MM.1S (cell line): ENCODE measurements around the gene CTSZ.
"Not testable (repeated sequence)": the region's sequence is repeated elsewhere in the genome, so short reads cannot be mapped to it uniquely, and the experiment has no call there.

Experiments
- DNase-seq: peaks from one replicate; pipeline ENCODE4 v3.0.0-alpha.2; 2015
- H2AFZ ChIP-seq: fragments of 300-600 bp; sonication (generic); 2 replicates; pipeline ENCODE4 v1.6.0; 2016; ENCODE audit warnings: antibody characterized with exemption, low read length
- H3F3A ChIP-seq: fragments of 300-600 bp; sonication (generic); 2 replicates; pipeline ENCODE4 v1.6.1; 2016; ENCODE audit warnings: mild to moderate bottlenecking, antibody characterized with exemption, low read length, moderate library complexity, mixed read lengths; ENCODE audit not compliant: insufficient read depth
- H3K27ac ChIP-seq: fragments of 300-600 bp; sonication (generic); 2 replicates; pipeline ENCODE4 v1.5.1; 2016; ENCODE audit warnings: mild to moderate bottlenecking, low read length
- H3K27me3 ChIP-seq: fragments of 300-600 bp; sonication (generic); replicated peaks from 2 replicates; pipeline ENCODE4 v1.6.0; 2016; ENCODE audit warnings: low read length; ENCODE audit not compliant: insufficient read depth
- H3K36me3 ChIP-seq: fragments of 300-600 bp; sonication (generic); replicated peaks from 2 replicates; pipeline ENCODE4 v1.6.1; 2016; ENCODE audit warnings: mild to moderate bottlenecking, low read length, mixed read lengths; ENCODE audit not compliant: insufficient read depth
- H3K4me1 ChIP-seq: fragments of 300-600 bp; sonication (generic); 2 replicates; pipeline ENCODE4 v1.6.1; 2016; ENCODE audit warnings: low read length, mixed read lengths
- H3K4me2 ChIP-seq: fragments of 300-600 bp; sonication (generic); 2 replicates; pipeline ENCODE4 v1.6.0; 2016; ENCODE audit warnings: low read depth, low read length
- H3K4me3 ChIP-seq: fragments of 300-600 bp; sonication (generic); 2 replicates; pipeline ENCODE4 v1.5.1; 2016; ENCODE audit warnings: low read length, mixed read lengths
- H3K79me2 ChIP-seq: fragments of 300-600 bp; sonication (generic); 2 replicates; pipeline ENCODE4 v1.6.1; 2016; ENCODE audit warnings: mixed run types, low read length, mixed read lengths
- H3K9ac ChIP-seq: fragments of 300-600 bp; sonication (generic); 2 replicates; pipeline ENCODE4 v1.6.1; 2016; ENCODE audit warnings: low read length, mixed read lengths
- H3K9me2 ChIP-seq: fragments of 300-600 bp; sonication (generic); replicated peaks from 2 replicates; pipeline ENCODE4 v1.6.1; 2016; ENCODE audit warnings: mild to moderate bottlenecking, low read length, mixed read lengths; ENCODE audit not compliant: insufficient read depth
- H3K9me3 ChIP-seq: fragments of 300-600 bp; sonication (generic); replicated peaks from 2 replicates; pipeline ENCODE4 v1.6.1; 2016; ENCODE audit warnings: mild to moderate bottlenecking, low read length, mixed read lengths; ENCODE audit not compliant: insufficient read depth
- H4K20me1 ChIP-seq: fragments of 300-600 bp; sonication (generic); 2 replicates; pipeline ENCODE4 v1.6.1; 2016; ENCODE audit warnings: mild to moderate bottlenecking, low read length, moderate library complexity, mixed read lengths; ENCODE audit not compliant: insufficient read depth
- EZH2 ChIP-seq: fragments of 300-600 bp; sonication (generic); optimal IDR thresholded peaks from 2 replicates; pipeline ENCODE3; 2017; ENCODE audit warnings: low read depth, mild to moderate bottlenecking, antibody characterized with exemption, low read length, mixed read lengths
- EZH2phosphoT487 ChIP-seq: fragments of 300-600 bp; sonication (generic); IDR thresholded peaks from 2 replicates; pipeline ENCODE4 v1.6.1; 2018; ENCODE audit warnings: antibody characterized with exemption, low read length
- TF ChIP-seq, protein P1 (sequence below): fragments of 300-600 bp; sonication (generic); IDR thresholded peaks from 2 replicates; pipeline ENCODE4 v1.5.1; 2016; ENCODE audit warnings: antibody characterized with exemption, low read length, mixed read lengths

The CTSZ gene

GRCh38 chr20:58956078-58956477 lies 51.0 kb downstream of the CTSZ start:
- H3K9me3 ChIP-seq, result no peaks in the 10 kb centered on the region
- DNase-seq, result no peak
- no peaks in the 10 kb centered on the region for H4K20me1 ChIP-seq
- TF ChIP-seq EZH2 (no peak), EZH2phosphoT487 (no peak)
- TF ChIP-seq, protein P1, sequence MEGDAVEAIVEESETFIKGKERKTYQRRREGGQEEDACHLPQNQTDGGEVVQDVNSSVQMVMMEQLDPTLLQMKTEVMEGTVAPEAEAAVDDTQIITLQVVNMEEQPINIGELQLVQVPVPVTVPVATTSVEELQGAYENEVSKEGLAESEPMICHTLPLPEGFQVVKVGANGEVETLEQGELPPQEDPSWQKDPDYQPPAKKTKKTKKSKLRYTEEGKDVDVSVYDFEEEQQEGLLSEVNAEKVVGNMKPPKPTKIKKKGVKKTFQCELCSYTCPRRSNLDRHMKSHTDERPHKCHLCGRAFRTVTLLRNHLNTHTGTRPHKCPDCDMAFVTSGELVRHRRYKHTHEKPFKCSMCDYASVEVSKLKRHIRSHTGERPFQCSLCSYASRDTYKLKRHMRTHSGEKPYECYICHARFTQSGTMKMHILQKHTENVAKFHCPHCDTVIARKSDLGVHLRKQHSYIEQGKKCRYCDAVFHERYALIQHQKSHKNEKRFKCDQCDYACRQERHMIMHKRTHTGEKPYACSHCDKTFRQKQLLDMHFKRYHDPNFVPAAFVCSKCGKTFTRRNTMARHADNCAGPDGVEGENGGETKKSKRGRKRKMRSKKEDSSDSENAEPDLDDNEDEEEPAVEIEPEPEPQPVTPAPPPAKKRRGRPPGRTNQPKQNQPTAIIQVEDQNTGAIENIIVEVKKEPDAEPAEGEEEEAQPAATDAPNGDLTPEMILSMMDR, result no peak
- H3K27me3 ChIP-seq, result no peaks in the 10 kb centered on the region
- no peaks in the 10 kb centered on the region for H3K4me1 ChIP-seq
- no peaks in the 10 kb centered on the region for H3K79me2 ChIP-seq
- H3K9me2 ChIP-seq, result no peaks in the 10 kb centered on the region
- H3K4me3 ChIP-seq, result no peak overlapping the region
- no peaks in the 10 kb centered on the region; the same call in 1 of the 2 replicates for H3F3A ChIP-seq
- no peak overlapping the region for H3K27ac ChIP-seq
- H3K9ac ChIP-seq, result no peak overlapping the region
- H2AFZ ChIP-seq, result no peak overlapping the region
- H3K4me2 ChIP-seq, result no peak overlapping the region
- no peaks in the 10 kb centered on the region for H3K36me3 ChIP-seq

- H3K9me2 ChIP-seq, result no peaks in the 10 kb centered on the region
- H2AFZ ChIP-seq, result no peak overlapping the region
- no peak overlapping the region for H3K9ac ChIP-seq
- H3K4me2 ChIP-seq, result no peak overlapping the region
- no peaks in the 10 kb centered on the region for H3K36me3 ChIP-seq
- no peaks in the 10 kb centered on the region for H4K20me1 ChIP-seq
- H3K4me3 ChIP-seq, result no peak overlapping the region
- H3F3A ChIP-seq, result no peaks in the 10 kb centered on the region
- no peaks in the 10 kb centered on the region for H3K27me3 ChIP-seq
- no peak for DNase-seq
- no peaks in the 10 kb centered on the region for H3K9me3 ChIP-seq
- no peak overlapping the region for H3K27ac ChIP-seq
- H3K4me1 ChIP-seq, result no peaks in the 10 kb centered on the region
- no peaks in the 10 kb centered on the region for H3K79me2 ChIP-seq
- no peak for TF ChIP-seq EZH2
- TF ChIP-seq, protein P1, result no peak
Measured at GRCh38 chr20:58953050-58953449, 54.0 kb downstream of the CTSZ start.

DNA sequence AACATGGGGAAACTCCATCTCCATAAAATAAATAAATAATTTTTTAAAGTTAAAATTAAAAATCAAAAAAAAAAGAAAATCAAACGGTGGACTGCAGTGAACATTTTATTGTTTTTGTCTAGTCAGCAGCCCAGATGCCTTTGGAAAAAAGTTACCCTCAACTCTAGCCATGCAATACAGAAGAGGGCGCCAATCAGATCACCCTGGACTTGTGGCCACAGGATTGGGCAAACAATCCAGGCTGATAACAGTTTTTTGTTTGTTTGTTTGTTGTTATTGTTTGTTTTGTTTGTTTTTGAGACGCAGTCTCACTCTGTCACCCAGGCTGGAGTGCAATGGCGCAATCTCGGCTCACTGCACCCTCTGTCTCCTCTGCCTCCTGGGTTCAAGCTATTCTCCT lies 56.5 kb downstream of the CTSZ start:
- Histone ChIP-seq H3K9me2 (no peaks in the 10 kb centered on the region), H3K79me2 (no peaks in the 10 kb centered on the region), H4K20me1 (no peaks in the 10 kb centered on the region), H3K4me2 (no peak overlapping the region), H3K9ac (no peak overlapping the region), H3K27ac (no peak overlapping the region), H2AFZ (no peak overlapping the region), H3K9me3 (no peaks in the 10 kb centered on the region), H3K27me3 (no peaks in the 10 kb centered on the region), H3K4me3 (no peak overlapping the region), H3F3A (no peaks in the 10 kb centered on the region), H3K4me1 (0 out of 2 replicates have a peak, but pooled peaks cover 4% of the 10 kb centered on the region), H3K36me3 (no peaks in the 10 kb centered on the region)
- DNase-seq, result no peak
- TF ChIP-seq EZH2phosphoT487 (no peak), EZH2 (no peak)
- TF ChIP-seq, protein P1, result no peak

- not testable (repeated sequence) for H3K4me1 ChIP-seq, H3K36me3 ChIP-seq, H3K4me3 ChIP-seq, H3K79me2 ChIP-seq, H2AFZ ChIP-seq, DNase-seq, H3K9me3 ChIP-seq, H3K4me2 ChIP-seq, H3K9me2 ChIP-seq, H3K27me3 ChIP-seq, H3K9ac ChIP-seq, H4K20me1 ChIP-seq, H3F3A ChIP-seq, H3K27ac ChIP-seq
Measured at GRCh38 chr20:58947797-58948388, 59.2 kb downstream of the CTSZ start.
